Lung (tissue), 12 donors: ENCODE data around the gene TMPRSS3. TPM values are rescaled to one million over a fixed set of nuclear protein-coding genes. Genes with fewer than 3 reads are reported as not detected.

ENCODE experiments used
- ATAC-seq: fragments of 200-7000 bp; cut with Tn5 transposase; one replicate; pipeline ENCODE4 v1.9.1; 2020; ENCODE audit warnings: moderate number of reproducible peaks; ENCODE audit not compliant: insufficient read depth, low FRiP score
- DNase-seq, 3 donors: peaks; one replicate each; pipeline ENCODE4 v3.0.0-alpha.2; 2013 to 2017
- H3K27ac ChIP-seq, 2 donors: one replicate each; pipeline ENCODE4 v1.5.1; 2013; ENCODE audit warnings: mild to moderate bottlenecking in 2 of 2, moderate library complexity in 2 of 2, control low read depth in 1 of 2, inconsistent platforms in 1 of 2, low read depth in 1 of 2, low read length in 1 of 2
- H3K27me3 ChIP-seq, 3 donors: one replicate each; pipeline ENCODE4 v1.5.1; 2013; ENCODE audit warnings: low read length in 2 of 3; ENCODE audit not compliant: control insufficient read depth in 3 of 3, insufficient read depth in 3 of 3
- H3K36me3 ChIP-seq, 4 donors: one replicate each; pipeline ENCODE4 v1.5.1; 2013; ENCODE audit warnings: low read length in 4 of 4, mild to moderate bottlenecking in 1 of 4, moderate library complexity in 1 of 4; ENCODE audit not compliant: control insufficient read depth in 4 of 4, insufficient read depth in 4 of 4
- H3K4me1 ChIP-seq, 5 donors: one replicate each; pipeline ENCODE4 v1.5.1; 2013; ENCODE audit warnings: low read length in 5 of 5, mild to moderate bottlenecking in 2 of 5, moderate library complexity in 1 of 5; ENCODE audit not compliant: control insufficient read depth in 5 of 5, insufficient read depth in 5 of 5
- H3K4me3 ChIP-seq: one replicate; pipeline ENCODE4 v1.5.1; 2013; ENCODE audit warnings: mild to moderate bottlenecking, control low read depth, moderate library complexity
- H3K9ac ChIP-seq, 2 donors: one replicate each; pipeline ENCODE4 v1.5.1; 2013; ENCODE audit warnings: low read length in 2 of 2, control low read depth in 1 of 2; ENCODE audit not compliant: insufficient read depth in 1 of 2
- H3K9me3 ChIP-seq, 4 donors: one replicate each; pipeline ENCODE4 v1.5.1; 2013; ENCODE audit warnings: low read length in 3 of 4, mild to moderate bottlenecking in 1 of 4, moderate library complexity in 1 of 4; ENCODE audit not compliant: control insufficient read depth in 4 of 4, insufficient read depth in 3 of 4
- WGBS, 2 donors: extraction: QIAGEN DNeasy Blood & Tissue Kit; methylation state at CpG; one replicate each; pipeline ENCODE4 v1.1.7; 2013; 5-methylcytosine and 5-hydroxymethylcytosine counted together
- polyA plus RNA-seq, 2 donors: library from polyadenylated mRNA; stranded (reverse); fragments of 200-250 nt; gene quantifications; one replicate each; pipeline ENCODE4 v1.2.1, GENCODE V29; 2013
- total RNA-seq, 2 donors: library from RNA; depleted of rRNA in 1 of 2; stranded (reverse); fragments of >200 nt in 1 of 2; gene quantifications; one replicate each; pipeline ENCODE4 v1.2.1, GENCODE V29; 2014 to 2021
- TF ChIP-seq, protein P1 (sequence below): IDR thresholded peaks from 2 replicates; pipeline ENCODE4 v1.5.1; 2012; ENCODE audit warnings: mild to moderate bottlenecking; ENCODE audit errors: control extremely low read depth, extremely low read depth
- donor health status: control.
- donor health status: control.
- donor health status: Bipolar disorder and iron deficiency.
- donor health status: healthy.
- donor health status: DM: yes; HTN: yes; CAD: no.

Gene TMPRSS3
- total and polyA plus RNA-seq, 4 donors: 2.1 to 7.9 (median 4.2) TPM

GRCh38 chr21:42336054-42336453 lies 59.8 kb downstream of the TMPRSS3 start:
- TF ChIP-seq, protein P1, sequence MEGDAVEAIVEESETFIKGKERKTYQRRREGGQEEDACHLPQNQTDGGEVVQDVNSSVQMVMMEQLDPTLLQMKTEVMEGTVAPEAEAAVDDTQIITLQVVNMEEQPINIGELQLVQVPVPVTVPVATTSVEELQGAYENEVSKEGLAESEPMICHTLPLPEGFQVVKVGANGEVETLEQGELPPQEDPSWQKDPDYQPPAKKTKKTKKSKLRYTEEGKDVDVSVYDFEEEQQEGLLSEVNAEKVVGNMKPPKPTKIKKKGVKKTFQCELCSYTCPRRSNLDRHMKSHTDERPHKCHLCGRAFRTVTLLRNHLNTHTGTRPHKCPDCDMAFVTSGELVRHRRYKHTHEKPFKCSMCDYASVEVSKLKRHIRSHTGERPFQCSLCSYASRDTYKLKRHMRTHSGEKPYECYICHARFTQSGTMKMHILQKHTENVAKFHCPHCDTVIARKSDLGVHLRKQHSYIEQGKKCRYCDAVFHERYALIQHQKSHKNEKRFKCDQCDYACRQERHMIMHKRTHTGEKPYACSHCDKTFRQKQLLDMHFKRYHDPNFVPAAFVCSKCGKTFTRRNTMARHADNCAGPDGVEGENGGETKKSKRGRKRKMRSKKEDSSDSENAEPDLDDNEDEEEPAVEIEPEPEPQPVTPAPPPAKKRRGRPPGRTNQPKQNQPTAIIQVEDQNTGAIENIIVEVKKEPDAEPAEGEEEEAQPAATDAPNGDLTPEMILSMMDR: no peak
- peak; percentile 25 to 43 (median 28) for DNase-seq
- ATAC-seq: no peak
- Histone ChIP-seq H3K9ac (no peak overlapping the region), H3K27me3 (peaks cover 0 to 7% (median 3%) of the 10 kb centered on the region in 3 donors), H3K4me1 (peaks cover 0 to 19% (median 5%) of the 10 kb centered on the region in 5 donors), H3K27ac (no peak overlapping the region), H3K9me3 (peaks cover 0 to 4% (median 4%) of the 10 kb centered on the region in 4 donors), H3K4me3 (no peak overlapping the region), H3K36me3 (no peaks in the 10 kb centered on the region)
- 45 to 56% methylated on average over 10 of the region's 10 CpGs for WGBS, 2 donors

- Histone ChIP-seq H3K9me3 (peaks cover 0 to 4% (median 4%) of the 10 kb centered on the region in 4 donors), H3K9ac (no peak overlapping the region), H3K27ac (no peak overlapping the region), H3K4me1 (peaks cover 0 to 10% (median 2%) of the 10 kb centered on the region in 5 donors), H3K27me3 (peaks cover 0 to 7% (median 3%) of the 10 kb centered on the region in 3 donors), H3K36me3 (no peaks in the 10 kb centered on the region), H3K4me3 (no peak overlapping the region)
- TF ChIP-seq, protein P1: no peak
- DNase-seq: no peak
- 85 to 88% methylated on average over 5 of the region's 5 CpGs for WGBS, 2 donors
- no peak for ATAC-seq
Observed at GRCh38 chr21:42332557-42333317, 63.1 kb downstream of the TMPRSS3 start.

GRCh38 chr21:42331660-42332059 lies 64.2 kb downstream of the TMPRSS3 start:
- H3K36me3 ChIP-seq: no peaks in the 10 kb centered on the region
- DNase-seq (no peak), ATAC-seq (no peak)
- H3K27me3 ChIP-seq: peaks cover 0 to 7% (median 3%) of the 10 kb centered on the region in 3 donors
- H3K9me3 ChIP-seq: peaks cover 0 to 4% (median 4%) of the 10 kb centered on the region in 4 donors
- no peak overlapping the region for H3K27ac ChIP-seq
- no peak overlapping the region for H3K9ac ChIP-seq
- peaks cover 0 to 7% (median 0%) of the 10 kb centered on the region in 5 donors for H3K4me1 ChIP-seq
- TF ChIP-seq, protein P1: no peak
- H3K4me3 ChIP-seq: no peak overlapping the region
